Suprapubic skin (tissue), 4 donors: ENCODE data around the gene CEP295NL. TPM values are rescaled to one million over a fixed set of nuclear protein-coding genes. Genes with fewer than 3 reads are reported as not detected.
"Not testable (repeated sequence)": the region's sequence is repeated elsewhere in the genome, so short reads cannot be mapped to it uniquely, and the experiment has no call there.

Source experiments
- DNase-seq, 2 donors: peaks; one replicate each; pipeline ENCODE4 v3.0.0-alpha.2; 2019; ENCODE audit warnings: low spot score in 2 of 2
- H3K27ac ChIP-seq: fragments of 200-600 bp; sonication (generic); one replicate; pipeline ENCODE4 v1.5.1; 2019
- H3K27me3 ChIP-seq: fragments of 200-600 bp; sonication (generic); one replicate; pipeline ENCODE4 v1.5.1; 2019
- H3K36me3 ChIP-seq: fragments of 200-600 bp; sonication (generic); one replicate; pipeline ENCODE4 v1.5.1; 2019
- H3K4me1 ChIP-seq: fragments of 200-600 bp; sonication (generic); one replicate; pipeline ENCODE4 v1.5.1; 2019
- H3K4me3 ChIP-seq: fragments of 200-600 bp; sonication (generic); one replicate; pipeline ENCODE4 v1.5.1; 2019; ENCODE audit warnings: mild to moderate bottlenecking
- H3K9me3 ChIP-seq: fragments of 200-600 bp; sonication (generic); one replicate; pipeline ENCODE4 v1.5.1; 2019
- EP300 ChIP-seq: sonication (generic); formaldehyde crosslinking; IDR thresholded peaks from one replicate; pipeline ENCODE4 v1.6.1; 2017; ENCODE audit warnings: antibody characterized with exemption
- POLR2A ChIP-seq, 2 donors: fragments of 450-650 bp; IDR thresholded peaks; one replicate each; pipeline ENCODE4 v1.6.1; 2017; ENCODE audit warnings: antibody characterized with exemption in 2 of 2, mild to moderate bottlenecking in 2 of 2, moderate library complexity in 2 of 2
- POLR2AphosphoS5 ChIP-seq, 3 donors: sonication (generic); formaldehyde crosslinking; IDR thresholded peaks; one replicate each; pipeline ENCODE4 v1.6.1; 2017; ENCODE audit warnings: antibody characterized with exemption in 3 of 3
- WGBS: methylation state at CpG from one replicate; pipeline ENCODE4 v1.1.5; 2018; 5-methylcytosine and 5-hydroxymethylcytosine counted together
- total RNA-seq, 4 donors: library from RNA; depleted of rRNA; stranded (reverse); fragments of >200 nt; gene quantifications; one replicate each; pipeline ENCODE4 v1.1.0, GENCODE V29; 2016
- TF ChIP-seq, protein P1 (sequence below), 2 donors: fragments of 200-600 bp in 1 of 2; fragments of 450-650 bp in 1 of 2; sonication (generic) in 1 of 2; IDR thresholded peaks; one replicate each; pipeline ENCODE4 v1.5.1; 2016 to 2019; ENCODE audit warnings: antibody characterized with exemption in 2 of 2, mild to moderate bottlenecking in 1 of 2, moderate library complexity in 1 of 2

The CEP295NL gene
- total RNA-seq, 4 donors from 2014 or later = 2.4 to 11.1 (median 3.5) TPM

DNA sequence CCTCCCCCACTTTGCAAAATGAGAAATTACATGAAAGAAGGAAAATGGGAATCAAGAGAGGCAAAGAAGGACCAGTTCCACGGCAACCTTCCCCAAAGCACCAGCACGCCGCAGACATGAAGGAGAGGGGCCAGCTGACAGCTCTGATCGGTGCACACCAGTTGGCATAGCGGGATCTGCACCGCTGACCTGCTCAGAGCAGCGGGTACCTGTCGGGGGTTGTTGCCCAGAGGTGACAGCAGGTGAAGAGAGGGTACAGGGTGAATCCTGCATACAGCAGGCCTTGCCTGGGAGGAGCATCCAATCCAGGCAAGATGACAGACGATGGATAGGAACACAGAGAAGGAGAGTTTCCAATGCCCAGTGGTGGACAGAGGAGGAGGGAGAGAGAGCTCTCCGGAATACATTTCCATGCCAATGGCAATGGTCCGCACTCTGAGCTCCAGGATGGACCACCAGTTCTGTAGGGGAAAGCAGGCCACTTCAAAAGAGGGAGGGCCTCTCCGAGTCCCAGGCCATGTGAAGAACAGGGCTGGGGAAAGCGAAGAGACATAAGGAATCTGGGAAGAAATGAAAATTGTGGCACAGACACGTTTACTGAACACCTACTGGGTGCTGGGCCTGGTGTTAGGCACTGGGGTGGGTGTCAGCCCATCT, 24.0 kb downstream of the CEP295NL start:
- WGBS = 85% methylated on average over 14 of the region's 14 CpGs
- Histone ChIP-seq H3K27me3 (no peaks in the 10 kb centered on the region), H3K4me3 (peak overlapping the region; percentile 26), H3K9me3 (no peaks in the 10 kb centered on the region), H3K27ac (peak overlapping the region; percentile 79), H3K36me3 (no peaks in the 10 kb centered on the region), H3K4me1 (peaks cover 78% of the 10 kb centered on the region)
- no peak for DNase-seq
- TF ChIP-seq, protein P1, sequence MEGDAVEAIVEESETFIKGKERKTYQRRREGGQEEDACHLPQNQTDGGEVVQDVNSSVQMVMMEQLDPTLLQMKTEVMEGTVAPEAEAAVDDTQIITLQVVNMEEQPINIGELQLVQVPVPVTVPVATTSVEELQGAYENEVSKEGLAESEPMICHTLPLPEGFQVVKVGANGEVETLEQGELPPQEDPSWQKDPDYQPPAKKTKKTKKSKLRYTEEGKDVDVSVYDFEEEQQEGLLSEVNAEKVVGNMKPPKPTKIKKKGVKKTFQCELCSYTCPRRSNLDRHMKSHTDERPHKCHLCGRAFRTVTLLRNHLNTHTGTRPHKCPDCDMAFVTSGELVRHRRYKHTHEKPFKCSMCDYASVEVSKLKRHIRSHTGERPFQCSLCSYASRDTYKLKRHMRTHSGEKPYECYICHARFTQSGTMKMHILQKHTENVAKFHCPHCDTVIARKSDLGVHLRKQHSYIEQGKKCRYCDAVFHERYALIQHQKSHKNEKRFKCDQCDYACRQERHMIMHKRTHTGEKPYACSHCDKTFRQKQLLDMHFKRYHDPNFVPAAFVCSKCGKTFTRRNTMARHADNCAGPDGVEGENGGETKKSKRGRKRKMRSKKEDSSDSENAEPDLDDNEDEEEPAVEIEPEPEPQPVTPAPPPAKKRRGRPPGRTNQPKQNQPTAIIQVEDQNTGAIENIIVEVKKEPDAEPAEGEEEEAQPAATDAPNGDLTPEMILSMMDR (IDR thresholded peaks at IDR 0.05) = no peak
- TF ChIP-seq POLR2A (IDR thresholded peaks at IDR 0.05) (no peak), POLR2AphosphoS5 (IDR thresholded peaks at IDR 0.05) (no peak), EP300 (no peak)

DNA sequence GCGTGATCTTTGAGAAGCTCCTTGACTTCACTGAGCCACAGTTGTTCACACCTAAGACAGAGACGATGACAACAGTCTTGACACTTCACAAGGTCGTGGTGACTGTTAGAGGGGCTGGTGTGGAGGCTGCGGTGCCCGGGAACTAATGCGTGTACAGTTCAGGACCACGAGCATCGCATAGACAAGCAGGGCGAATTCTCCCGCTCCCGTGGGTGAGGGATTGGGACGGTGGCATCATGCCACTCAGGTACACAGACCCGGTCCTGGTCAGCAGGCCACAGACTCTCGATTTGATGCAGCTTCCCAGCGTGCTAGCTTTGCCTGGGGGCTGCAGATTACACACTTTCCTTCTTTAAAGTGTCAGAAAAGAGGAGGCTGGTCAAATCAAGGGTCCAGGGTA, 24.7 kb downstream of the CEP295NL start:
- H3K4me1 ChIP-seq = peaks cover 76% of the 10 kb centered on the region
- no peak overlapping the region for H3K4me3 ChIP-seq
- 89% methylated on average over 15 of the region's 15 CpGs for WGBS
- no peak for TF ChIP-seq EP300
- TF ChIP-seq POLR2A (IDR thresholded peaks at IDR 0.05) = no peak
- no peak for TF ChIP-seq POLR2AphosphoS5 (IDR thresholded peaks at IDR 0.05)
- TF ChIP-seq, protein P1 (IDR thresholded peaks at IDR 0.05) = no peak
- H3K36me3 ChIP-seq = peaks cover 5% of the 10 kb centered on the region
- no peaks in the 10 kb centered on the region for H3K27me3 ChIP-seq
- DNase-seq = no peak
- H3K27ac ChIP-seq = no peak overlapping the region
- H3K9me3 ChIP-seq = no peaks in the 10 kb centered on the region

DNA sequence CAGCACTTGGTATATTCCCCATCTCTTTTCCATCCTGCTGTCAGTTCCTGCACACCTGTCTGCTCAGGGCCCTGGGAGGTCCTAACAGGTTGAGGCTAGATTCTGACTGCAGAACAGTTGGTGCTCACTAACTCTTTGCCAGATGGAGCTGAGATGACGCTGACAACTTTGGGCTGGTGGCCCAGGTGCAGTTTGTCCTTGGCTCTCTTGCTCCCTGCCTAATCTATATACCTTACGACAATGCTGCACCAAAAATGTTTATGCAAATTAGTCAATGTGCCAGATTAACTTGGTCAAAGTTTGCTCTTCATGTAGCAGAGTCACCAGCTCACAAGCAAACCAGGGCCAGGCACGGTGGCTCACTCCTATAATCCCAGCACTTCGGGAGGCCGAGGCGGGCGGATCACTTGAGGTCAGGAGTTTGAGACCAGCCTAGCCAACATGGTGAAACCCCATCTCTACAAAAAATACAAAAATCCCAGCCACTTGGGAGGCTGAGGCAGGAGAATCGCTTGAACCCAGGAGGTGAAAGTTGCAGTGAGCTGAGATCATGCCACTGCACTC, 26.0 kb downstream of the CEP295NL start:
- peak overlapping the region; percentile 59 for H3K27ac ChIP-seq
- WGBS = 63% methylated on average over 8 of the region's 8 CpGs

DNA sequence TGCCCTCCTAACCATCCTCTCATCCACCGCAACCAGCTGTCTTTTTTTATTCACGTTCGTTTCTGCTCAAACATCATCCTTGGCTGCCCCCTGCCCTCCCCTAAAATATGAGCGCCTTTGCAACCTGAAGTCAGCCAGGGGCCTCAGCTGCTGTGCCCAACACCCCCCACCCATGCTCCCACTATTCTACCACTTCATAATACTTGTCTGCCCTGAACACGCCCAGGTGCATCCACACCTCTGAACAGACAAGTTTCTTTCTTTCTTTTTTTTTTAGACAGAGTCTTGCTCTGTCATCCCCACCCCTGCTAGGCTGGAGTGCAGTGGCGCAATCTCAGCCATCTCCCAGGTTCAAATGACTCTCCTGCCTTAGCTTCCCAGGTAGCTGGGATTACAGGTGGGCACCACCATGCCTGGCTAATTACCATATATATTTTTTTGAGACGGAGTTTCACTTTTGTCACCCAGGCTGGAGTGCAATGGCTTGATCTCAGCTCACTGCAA, 26.9 kb downstream of the CEP295NL start:
- Histone ChIP-seq H3K4me1 (peaks cover 56% of the 10 kb centered on the region), H3K27ac (peak overlapping the region; percentile 62), H3K4me3 (no peak overlapping the region), H3K9me3 (no peaks in the 10 kb centered on the region), H3K27me3 (no peaks in the 10 kb centered on the region), H3K36me3 (peaks cover 19% of the 10 kb centered on the region)
- 71% methylated on average over 7 of the region's 7 CpGs for WGBS
- TF ChIP-seq EP300 (no peak), POLR2AphosphoS5 (IDR thresholded peaks at IDR 0.05) (no peak), POLR2A (IDR thresholded peaks at IDR 0.05) (no peak)
- TF ChIP-seq, protein P1 (IDR thresholded peaks at IDR 0.05) = no peak
- DNase-seq = no peak

More for the DNA sequence above, 26.0 kb downstream of the CEP295NL start:
- not testable (repeated sequence) for H3K9me3 ChIP-seq, H3K4me3 ChIP-seq, DNase-seq, H3K27me3 ChIP-seq
- Histone ChIP-seq H3K4me1 (peaks cover 64% of the 10 kb centered on the region), H3K36me3 (peaks cover 17% of the 10 kb centered on the region)

DNA sequence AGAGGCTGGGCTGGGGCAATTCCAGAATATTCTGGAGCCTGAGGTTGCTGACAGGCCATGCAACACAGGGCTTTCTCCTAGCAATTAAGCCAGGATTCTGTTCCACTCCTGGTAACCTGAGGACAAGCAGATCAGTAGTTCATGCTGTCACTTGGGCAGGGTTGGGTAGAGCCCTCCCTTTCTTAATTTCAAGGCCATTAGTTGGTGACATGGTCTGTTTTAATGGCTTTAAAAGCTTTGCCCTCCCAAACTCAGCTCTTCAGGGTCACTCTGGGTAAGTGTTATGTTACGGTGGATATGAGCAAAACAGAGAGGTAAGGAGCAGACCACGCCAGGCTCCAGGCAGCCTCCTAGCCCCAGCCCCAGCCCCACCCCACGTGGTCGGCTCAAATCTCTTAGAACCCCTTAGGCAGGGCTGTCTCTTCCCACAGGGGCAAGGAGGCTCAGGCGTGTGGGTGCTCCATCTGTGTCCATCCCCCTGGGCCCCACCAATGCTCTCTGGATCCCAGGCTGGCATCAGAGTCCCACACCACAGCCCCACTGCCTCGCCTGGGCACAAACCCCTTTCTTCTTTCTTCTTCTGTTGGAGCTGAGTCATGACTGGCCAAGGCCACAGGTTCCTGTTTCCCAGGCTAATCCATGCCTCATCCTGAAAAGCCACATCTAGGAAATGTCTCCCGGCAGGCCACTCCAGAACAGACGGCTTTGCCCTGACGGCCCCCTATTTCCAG, 27.5 kb downstream of the CEP295NL start:
- TF ChIP-seq EP300 (no peak), POLR2A (IDR thresholded peaks at IDR 0.05) (no peak)
- no peak overlapping the region for H3K4me3 ChIP-seq
- H3K27ac ChIP-seq = peak overlapping the region; percentile 62
- no peaks in the 10 kb centered on the region for H3K27me3 ChIP-seq
- no peaks in the 10 kb centered on the region for H3K9me3 ChIP-seq
- peaks cover 51% of the 10 kb centered on the region for H3K4me1 ChIP-seq
- no peak for DNase-seq
- peaks cover 26% of the 10 kb centered on the region for H3K36me3 ChIP-seq
- 73% methylated on average over 9 of the region's 9 CpGs for WGBS
